H1 (cell line): ENCODE measurements around the gene S1PR2. TPM values are rescaled to one million over a fixed set of nuclear protein-coding genes. Genes with fewer than 3 reads are reported as not detected.

Experiments
- JUND ChIP-seq: IDR thresholded peaks from 2 replicates; pipeline ENCODE4 v1.6.1; 2011; ENCODE audit warnings: mild to moderate bottlenecking, improper control_type of control experiment, low read length
- NANOG ChIP-seq: IDR thresholded peaks from 2 replicates; pipeline ENCODE4 v1.6.1; 2011; ENCODE audit warnings: low read length, low read depth, mild to moderate bottlenecking, inconsistent platforms; ENCODE audit not compliant: insufficient read depth, poor library complexity, severe bottlenecking
- RAD21 ChIP-seq, 2 experiments: IDR thresholded peaks in 1 of 2; conservative IDR thresholded peaks in 1 of 2; 2 replicates each; pipeline ENCODE4 v1.6.1; 2011; ENCODE audit warnings: low read depth in 2 of 2, low read length in 2 of 2, improper control_type of control experiment in 1 of 2, inconsistent platforms in 1 of 2, mild to moderate bottlenecking in 1 of 2, moderate library complexity in 1 of 2
- RNF2 ChIP-seq: fragments of 200-900, 300-1000 bp; sonication (generic); IDR thresholded peaks from 2 replicates; pipeline ENCODE4 v1.7.1; 2016; ENCODE audit warnings: borderline replicate concordance, low read depth, mild to moderate bottlenecking, antibody characterized with exemption, low read length; ENCODE audit not compliant: poor library complexity, severe bottlenecking; ENCODE audit errors: missing control alignments
- SIN3A ChIP-seq, 2 experiments: IDR thresholded peaks in 1 of 2; conservative IDR thresholded peaks in 1 of 2; 2 replicates each; pipeline ENCODE4 v1.6.1; 2011 to 2012; ENCODE audit warnings: low read length in 2 of 2, improper control_type of control experiment in 1 of 2, low read depth in 1 of 2, mild to moderate bottlenecking in 1 of 2
- polyA plus RNA-seq, 7 experiments: library from polyadenylated mRNA; depleted of rRNA in 3 of 7; stranded (reverse) in 5 of 7; unstranded in 2 of 7; fragments of >200 nt in 5 of 7; fragments of 200-250 nt in 2 of 7; gene quantifications; 1 replicate in 5 of 7; 2 replicates in 1 of 7; 4 replicates in 1 of 7; pipeline versions ENCODE4 v1.2.1 to v1.2.3, GENCODE V29; 2011 to 2013; ENCODE audit warnings: missing spikeins in 2 of 7, mixed read lengths in 2 of 7
- total RNA-seq: library from RNA; stranded (reverse); fragmentation: NEBNext Ultra II Directional; extraction: Animal tissue kit (Norgen Biotek cat#: 25700); gene quantifications from 2 replicates; pipeline ENCODE4 v1.2.1, GENCODE V29; 2021
- TF ChIP-seq, protein P1 (sequence below): fragments of 300-600 bp; sonication (generic); IDR thresholded peaks from 2 replicates; pipeline ENCODE4 v1.7.1; 2012; ENCODE audit warnings: low read length, moderate library complexity, mild to moderate bottlenecking, inconsistent platforms; ENCODE audit not compliant: insufficient replicate concordance
- TF ChIP-seq, protein P2 (sequence below): IDR thresholded peaks from 2 replicates; pipeline ENCODE4 v1.6.1; 2011; ENCODE audit warnings: low read length, improper control_type of control experiment

The S1PR2 gene
- total and polyA plus RNA-seq, 2 of the 8 experiments (the other 6 are each of a cell fraction or from before 2014, with no cell fraction given): 17.5 to 19.4 TPM

DNA sequence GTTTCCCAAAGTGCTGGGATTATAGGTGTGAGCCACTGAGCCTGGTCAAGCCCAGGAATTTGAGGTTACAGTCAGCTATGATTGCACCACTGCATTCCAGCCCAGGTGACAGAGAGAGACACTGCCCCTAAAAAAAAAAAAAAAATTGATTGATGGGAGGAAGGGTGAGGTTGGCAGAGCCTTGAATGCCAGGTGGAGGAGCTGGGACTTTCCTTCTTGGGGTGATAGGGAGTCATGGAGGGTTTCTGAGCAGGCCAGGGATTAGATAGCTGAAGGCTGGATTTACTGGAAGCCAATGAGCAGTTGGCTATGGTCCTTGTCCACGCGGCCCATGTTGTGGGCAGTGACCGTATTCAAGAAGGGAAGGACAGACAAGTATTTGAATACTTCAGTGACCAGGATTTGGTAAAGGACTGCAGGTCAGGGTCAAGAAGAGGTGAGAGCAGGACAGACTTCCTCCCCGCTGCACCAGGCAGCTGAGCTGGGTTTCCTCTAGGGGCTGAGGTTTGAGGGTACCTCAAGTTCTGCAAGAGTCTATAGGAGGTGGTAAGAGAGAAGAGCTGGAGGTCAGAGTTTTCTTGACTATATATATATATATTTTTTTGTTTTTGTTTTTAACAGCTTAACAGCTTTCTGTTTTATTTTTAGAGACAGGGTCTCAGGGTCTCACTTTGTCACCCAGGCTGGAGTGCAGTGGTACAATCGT lies 48.8 kb upstream of the S1PR2 start (continued):
- TF ChIP-seq, protein P1, sequence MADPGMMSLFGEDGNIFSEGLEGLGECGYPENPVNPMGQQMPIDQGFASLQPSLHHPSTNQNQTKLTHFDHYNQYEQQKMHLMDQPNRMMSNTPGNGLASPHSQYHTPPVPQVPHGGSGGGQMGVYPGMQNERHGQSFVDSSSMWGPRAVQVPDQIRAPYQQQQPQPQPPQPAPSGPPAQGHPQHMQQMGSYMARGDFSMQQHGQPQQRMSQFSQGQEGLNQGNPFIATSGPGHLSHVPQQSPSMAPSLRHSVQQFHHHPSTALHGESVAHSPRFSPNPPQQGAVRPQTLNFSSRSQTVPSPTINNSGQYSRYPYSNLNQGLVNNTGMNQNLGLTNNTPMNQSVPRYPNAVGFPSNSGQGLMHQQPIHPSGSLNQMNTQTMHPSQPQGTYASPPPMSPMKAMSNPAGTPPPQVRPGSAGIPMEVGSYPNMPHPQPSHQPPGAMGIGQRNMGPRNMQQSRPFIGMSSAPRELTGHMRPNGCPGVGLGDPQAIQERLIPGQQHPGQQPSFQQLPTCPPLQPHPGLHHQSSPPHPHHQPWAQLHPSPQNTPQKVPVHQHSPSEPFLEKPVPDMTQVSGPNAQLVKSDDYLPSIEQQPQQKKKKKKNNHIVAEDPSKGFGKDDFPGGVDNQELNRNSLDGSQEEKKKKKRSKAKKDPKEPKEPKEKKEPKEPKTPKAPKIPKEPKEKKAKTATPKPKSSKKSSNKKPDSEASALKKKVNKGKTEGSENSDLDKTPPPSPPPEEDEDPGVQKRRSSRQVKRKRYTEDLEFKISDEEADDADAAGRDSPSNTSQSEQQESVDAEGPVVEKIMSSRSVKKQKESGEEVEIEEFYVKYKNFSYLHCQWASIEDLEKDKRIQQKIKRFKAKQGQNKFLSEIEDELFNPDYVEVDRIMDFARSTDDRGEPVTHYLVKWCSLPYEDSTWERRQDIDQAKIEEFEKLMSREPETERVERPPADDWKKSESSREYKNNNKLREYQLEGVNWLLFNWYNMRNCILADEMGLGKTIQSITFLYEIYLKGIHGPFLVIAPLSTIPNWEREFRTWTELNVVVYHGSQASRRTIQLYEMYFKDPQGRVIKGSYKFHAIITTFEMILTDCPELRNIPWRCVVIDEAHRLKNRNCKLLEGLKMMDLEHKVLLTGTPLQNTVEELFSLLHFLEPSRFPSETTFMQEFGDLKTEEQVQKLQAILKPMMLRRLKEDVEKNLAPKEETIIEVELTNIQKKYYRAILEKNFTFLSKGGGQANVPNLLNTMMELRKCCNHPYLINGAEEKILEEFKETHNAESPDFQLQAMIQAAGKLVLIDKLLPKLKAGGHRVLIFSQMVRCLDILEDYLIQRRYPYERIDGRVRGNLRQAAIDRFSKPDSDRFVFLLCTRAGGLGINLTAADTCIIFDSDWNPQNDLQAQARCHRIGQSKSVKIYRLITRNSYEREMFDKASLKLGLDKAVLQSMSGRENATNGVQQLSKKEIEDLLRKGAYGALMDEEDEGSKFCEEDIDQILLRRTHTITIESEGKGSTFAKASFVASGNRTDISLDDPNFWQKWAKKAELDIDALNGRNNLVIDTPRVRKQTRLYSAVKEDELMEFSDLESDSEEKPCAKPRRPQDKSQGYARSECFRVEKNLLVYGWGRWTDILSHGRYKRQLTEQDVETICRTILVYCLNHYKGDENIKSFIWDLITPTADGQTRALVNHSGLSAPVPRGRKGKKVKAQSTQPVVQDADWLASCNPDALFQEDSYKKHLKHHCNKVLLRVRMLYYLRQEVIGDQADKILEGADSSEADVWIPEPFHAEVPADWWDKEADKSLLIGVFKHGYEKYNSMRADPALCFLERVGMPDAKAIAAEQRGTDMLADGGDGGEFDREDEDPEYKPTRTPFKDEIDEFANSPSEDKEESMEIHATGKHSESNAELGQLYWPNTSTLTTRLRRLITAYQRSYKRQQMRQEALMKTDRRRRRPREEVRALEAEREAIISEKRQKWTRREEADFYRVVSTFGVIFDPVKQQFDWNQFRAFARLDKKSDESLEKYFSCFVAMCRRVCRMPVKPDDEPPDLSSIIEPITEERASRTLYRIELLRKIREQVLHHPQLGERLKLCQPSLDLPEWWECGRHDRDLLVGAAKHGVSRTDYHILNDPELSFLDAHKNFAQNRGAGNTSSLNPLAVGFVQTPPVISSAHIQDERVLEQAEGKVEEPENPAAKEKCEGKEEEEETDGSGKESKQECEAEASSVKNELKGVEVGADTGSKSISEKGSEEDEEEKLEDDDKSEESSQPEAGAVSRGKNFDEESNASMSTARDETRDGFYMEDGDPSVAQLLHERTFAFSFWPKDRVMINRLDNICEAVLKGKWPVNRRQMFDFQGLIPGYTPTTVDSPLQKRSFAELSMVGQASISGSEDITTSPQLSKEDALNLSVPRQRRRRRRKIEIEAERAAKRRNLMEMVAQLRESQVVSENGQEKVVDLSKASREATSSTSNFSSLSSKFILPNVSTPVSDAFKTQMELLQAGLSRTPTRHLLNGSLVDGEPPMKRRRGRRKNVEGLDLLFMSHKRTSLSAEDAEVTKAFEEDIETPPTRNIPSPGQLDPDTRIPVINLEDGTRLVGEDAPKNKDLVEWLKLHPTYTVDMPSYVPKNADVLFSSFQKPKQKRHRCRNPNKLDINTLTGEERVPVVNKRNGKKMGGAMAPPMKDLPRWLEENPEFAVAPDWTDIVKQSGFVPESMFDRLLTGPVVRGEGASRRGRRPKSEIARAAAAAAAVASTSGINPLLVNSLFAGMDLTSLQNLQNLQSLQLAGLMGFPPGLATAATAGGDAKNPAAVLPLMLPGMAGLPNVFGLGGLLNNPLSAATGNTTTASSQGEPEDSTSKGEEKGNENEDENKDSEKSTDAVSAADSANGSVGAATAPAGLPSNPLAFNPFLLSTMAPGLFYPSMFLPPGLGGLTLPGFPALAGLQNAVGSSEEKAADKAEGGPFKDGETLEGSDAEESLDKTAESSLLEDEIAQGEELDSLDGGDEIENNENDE: no peak
- TF ChIP-seq RAD21 (IDR thresholded peaks at IDR 0.05 in 1 of 2, conservative IDR thresholded peaks at IDR 0.05 in 1 of 2; ENCODE audit: low read depth in 2 of 2, low read length in 2 of 2): no peak
- no peak for TF ChIP-seq RNF2
- no peak for TF ChIP-seq JUND
- TF ChIP-seq, protein P2, sequence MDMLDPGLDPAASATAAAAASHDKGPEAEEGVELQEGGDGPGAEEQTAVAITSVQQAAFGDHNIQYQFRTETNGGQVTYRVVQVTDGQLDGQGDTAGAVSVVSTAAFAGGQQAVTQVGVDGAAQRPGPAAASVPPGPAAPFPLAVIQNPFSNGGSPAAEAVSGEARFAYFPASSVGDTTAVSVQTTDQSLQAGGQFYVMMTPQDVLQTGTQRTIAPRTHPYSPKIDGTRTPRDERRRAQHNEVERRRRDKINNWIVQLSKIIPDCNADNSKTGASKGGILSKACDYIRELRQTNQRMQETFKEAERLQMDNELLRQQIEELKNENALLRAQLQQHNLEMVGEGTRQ: no peak
- TF ChIP-seq NANOG: no peak
- TF ChIP-seq SIN3A (conservative IDR thresholded peaks at IDR 0.05 in 1 of 2, IDR thresholded peaks at IDR 0.05 in 1 of 2; ENCODE audit: low read depth in 1 of 2, low read length in 2 of 2): no peak
